MCF 10A (cell line): Measurements from ENCODE around the gene SERPINB1. TPM values are rescaled to one million over a fixed set of nuclear protein-coding genes. Genes with fewer than 3 reads are reported as not detected.
"Not testable (repeated sequence)": the region's sequence is repeated elsewhere in the genome, so short reads cannot be mapped to it uniquely, and the experiment has no call there.

Experiments used
- BruUV-seq: library from RNA; stranded (reverse); fragments of 400-500 nt; replicated peaks from 2 replicates; lab custom pipeline; 2021; lab: Mats Ljungman, UMichigan
- CTCF ChIA-PET: fragments of 300-600 bp; sonication (Branson Sonifier 250); formaldehyde crosslinking; extraction: SDS; loops from one replicate; lab custom pipeline; 2021; ENCODE audit warnings: antibody characterized with exemption, inconsistent platforms; lab: Yijun Ruan, JAX
- POLR2A ChIA-PET: fragments of 300-600, 350-650 bp; sonication (Branson Sonifier 250); formaldehyde crosslinking; extraction: SDS; loops from one replicate; lab custom pipeline; 2020; ENCODE audit warnings: antibody characterized with exemption, inconsistent platforms; lab: Yijun Ruan, JAX
- DNase-seq: peaks from one replicate; pipeline ENCODE4 v3.0.0-alpha.2; 2018; ENCODE audit not compliant: unreplicated experiment
- H3K27ac Mint-ChIP-seq: one replicate; pipeline ENCODE4 v1.8.0; 2022; ENCODE audit warnings: mild to moderate bottlenecking, low read depth, mixed read lengths; ENCODE audit not compliant: unreplicated experiment
- H3K27me3 Mint-ChIP-seq: one replicate; pipeline ENCODE4 v1.8.0; 2022; ENCODE audit warnings: mixed read lengths; ENCODE audit not compliant: insufficient read depth, unreplicated experiment
- H3K36me3 Mint-ChIP-seq: one replicate; pipeline ENCODE4 v1.8.0; 2022; ENCODE audit warnings: mild to moderate bottlenecking, moderate library complexity, mixed read lengths; ENCODE audit not compliant: insufficient read depth, unreplicated experiment
- H3K4me1 Mint-ChIP-seq: one replicate; pipeline ENCODE4 v1.8.0; 2022; ENCODE audit warnings: mixed read lengths; ENCODE audit not compliant: insufficient read depth, unreplicated experiment
- H3K4me3 Mint-ChIP-seq: one replicate; pipeline ENCODE4 v1.8.0; 2022; ENCODE audit warnings: mild to moderate bottlenecking, moderate library complexity, mixed read lengths; ENCODE audit not compliant: unreplicated experiment
- H3K9me3 Mint-ChIP-seq: one replicate; pipeline ENCODE4 v1.8.0; 2022; ENCODE audit warnings: mixed read lengths; ENCODE audit not compliant: unreplicated experiment
- CTCF ChIP-seq: fragments of 200-600 bp; IDR thresholded peaks from one replicate; pipeline ENCODE4 v1.8.0; 2022; ENCODE audit warnings: antibody characterized with exemption, mild to moderate bottlenecking; ENCODE audit not compliant: unreplicated experiment
- intact Hi-C: fragments of 100-400 bp; cut with micrococcal nuclease; formaldehyde crosslinking; loops from 2 replicates; pipeline ENCODE4 v1.14.1; 2022
- total RNA-seq: library from RNA; stranded (reverse); gene quantifications from 2 replicates; pipeline ENCODE4 v1.2.3, GENCODE V29; 2022

The SERPINB1 gene
- total RNA-seq, 1 experiment from 2014 or later: 20.8 TPM

- POLR2A ChIA-PET: no interaction called here
- Mint-ChIP-seq H3K9me3 (peaks cover 14% of the 10 kb centered on the region), H3K4me1 (no peaks in the 10 kb centered on the region), H3K4me3 (no peak overlapping the region), H3K27me3 (peaks cover 77% of the 10 kb centered on the region), H3K27ac (no peak overlapping the region), H3K36me3 (no peaks in the 10 kb centered on the region)
- intact Hi-C loops: no loop called here
- no peak for TF ChIP-seq CTCF
- no TSS peak for BruUV-seq
- CTCF ChIA-PET: interaction anchor here (0.6 to 0.9 kb wide), 2 partner anchors 13 to 304 kb away, joined by 4 to 7 read pairs; no protein-coding TSS in a partner anchor
- no peak for DNase-seq
These were observed 43.1 kb upstream of the SERPINB1 start for GRCh38 chr6:2884804-2885203.

GRCh38 chr6:2883673-2884072 is 42.0 kb upstream of the SERPINB1 start:
- Mint-ChIP-seq H3K4me3 (no peak overlapping the region), H3K36me3 (no peaks in the 10 kb centered on the region), H3K27ac (no peak overlapping the region), H3K9me3 (peaks cover 14% of the 10 kb centered on the region), H3K27me3 (peaks cover 76% of the 10 kb centered on the region), H3K4me1 (no peaks in the 10 kb centered on the region)
- TF ChIP-seq CTCF: no peak
- DNase-seq: no peak
- intact Hi-C loops: no loop called here
- BruUV-seq: no TSS peak
- POLR2A ChIA-PET: interaction anchor here (0.7 kb wide), 1 partner anchor 39 kb away, joined by 3 read pairs; no protein-coding TSS in a partner anchor
- CTCF ChIA-PET: interaction anchor here (0.7 kb wide), 1 partner anchor 26 kb away, joined by 3 read pairs; no protein-coding TSS in a partner anchor

- no peak for DNase-seq
- intact Hi-C loops: no loop called here
- Mint-ChIP-seq H3K4me3 (no peak overlapping the region), H3K4me1 (peaks cover 14% of the 10 kb centered on the region), H3K9me3 (peaks cover 14% of the 10 kb centered on the region), H3K27me3 (peaks cover 71% of the 10 kb centered on the region), H3K36me3 (no peaks in the 10 kb centered on the region), H3K27ac (no peak overlapping the region)
- BruUV-seq: no TSS peak
- POLR2A ChIA-PET: no interaction called here
- CTCF ChIA-PET: interaction anchor here (0.7 kb wide), 1 partner anchor 24 kb away, joined by 4 read pairs; no protein-coding TSS in a partner anchor
- no peak for TF ChIP-seq CTCF
These were observed 39.8 kb upstream of the SERPINB1 start for GRCh38 chr6:2881423-2881822.

- POLR2A ChIA-PET, DNase-seq: not testable (repeated sequence)
These were observed 38.5 kb upstream of the SERPINB1 start for GRCh38 chr6:2880156-2880555.

More at GRCh38 chr6:2880156-2880555, 38.5 kb upstream of the SERPINB1 start:
- H3K27ac Mint-ChIP-seq, H3K36me3 Mint-ChIP-seq, H3K4me3 Mint-ChIP-seq, intact Hi-C loops, BruUV-seq: not testable (repeated sequence)
- Mint-ChIP-seq H3K27me3 (peaks cover 59% of the 10 kb centered on the region), H3K4me1 (peaks cover 18% of the 10 kb centered on the region), H3K9me3 (peaks cover 14% of the 10 kb centered on the region)
- CTCF ChIA-PET: interaction anchor here (0.6 kb wide), 1 partner anchor 8 kb away, joined by 3 read pairs; no protein-coding TSS in a partner anchor
